GM21447 (cell line): ENCODE data around the gene FPGT.
"Not testable (repeated sequence)": the region's sequence is repeated elsewhere in the genome, so short reads cannot be mapped to it uniquely, and the experiment has no call there.

Experiments
- ATAC-seq: cut with Tn5 transposase; IDR thresholded peaks from one replicate; pipeline ENCODE4 v1.9.1; 2021; ENCODE audit not compliant: unreplicated experiment

The FPGT gene

DNA sequence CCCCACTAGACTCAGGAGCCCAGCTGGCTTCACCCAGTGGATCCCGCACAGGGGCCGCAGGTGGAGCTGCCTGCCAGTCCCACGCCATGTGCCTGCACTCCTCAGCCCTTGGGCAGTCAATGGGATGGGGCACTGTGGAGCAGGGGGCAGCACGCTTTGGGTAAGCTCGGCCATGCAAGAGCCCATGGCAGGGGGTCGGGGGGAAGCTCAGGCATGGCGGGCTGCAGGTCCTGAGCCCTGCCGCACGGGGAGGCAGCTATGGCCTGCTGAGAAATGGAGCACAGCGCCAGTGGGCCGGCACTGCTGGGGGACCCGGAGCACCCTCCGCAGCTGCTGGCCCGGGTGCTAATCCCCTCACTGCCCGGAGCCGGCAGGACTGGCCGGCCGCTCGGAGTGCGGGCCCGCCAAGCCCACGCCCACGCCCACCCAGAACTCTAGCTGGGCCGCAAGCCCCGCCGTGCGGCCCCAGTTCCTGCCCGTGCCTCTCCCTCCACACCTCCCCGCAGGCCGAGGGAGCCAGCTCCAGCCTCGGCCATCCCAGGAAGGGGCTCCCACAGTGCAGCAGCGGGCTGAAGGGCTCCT, 55.3 kb downstream of the FPGT start:
- not testable (repeated sequence) for ATAC-seq
